Mesenchymal stem cell (in vitro differentiated cells and primary cell): Measurements from ENCODE around the gene ETFA.

ENCODE experiments used
- DNase-seq: peaks from one replicate; pipeline ENCODE4 v3.0.0-alpha.2; 2013
- H2AFZ ChIP-seq: one replicate; pipeline ENCODE4 v1.6.1; 2013; ENCODE audit warnings: low read depth, mild to moderate bottlenecking, control low read depth, inconsistent platforms, low read length, moderate library complexity
- H2AK5ac ChIP-seq: 2 replicates; pipeline ENCODE4 v1.6.1; 2013; ENCODE audit warnings: low read length, moderate library complexity, mild to moderate bottlenecking, inconsistent platforms; ENCODE audit not compliant: severe bottlenecking
- H2BK120ac ChIP-seq: one replicate; pipeline ENCODE4 v1.6.1; 2013; ENCODE audit warnings: low read depth, mild to moderate bottlenecking, inconsistent platforms, low read length, moderate library complexity
- H2BK12ac ChIP-seq, 2 experiments: one replicate each; pipeline ENCODE4 v1.6.1; 2013; ENCODE audit warnings: inconsistent platforms in 2 of 2, low read length in 2 of 2, mild to moderate bottlenecking in 2 of 2, moderate library complexity in 2 of 2, control low read depth in 1 of 2
- H2BK15ac ChIP-seq: one replicate; pipeline ENCODE4 v1.6.1; 2013; ENCODE audit warnings: mild to moderate bottlenecking, low read depth, inconsistent platforms; ENCODE audit not compliant: poor library complexity, severe bottlenecking
- H2BK5ac ChIP-seq: 2 replicates; pipeline ENCODE4 v1.6.1; 2013; ENCODE audit warnings: low read depth, mild to moderate bottlenecking, low read length, control low read depth, inconsistent platforms; ENCODE audit not compliant: poor library complexity, severe bottlenecking
- H3K14ac ChIP-seq, 2 experiments: one replicate each; pipeline ENCODE4 v1.6.1; 2013; ENCODE audit warnings: inconsistent platforms in 2 of 2, low read length in 2 of 2, control low read depth in 1 of 2, mild to moderate bottlenecking in 1 of 2, moderate library complexity in 1 of 2
- H3K18ac ChIP-seq, 2 experiments: one replicate each; pipeline ENCODE4 v1.6.1; 2013; ENCODE audit warnings: inconsistent platforms in 2 of 2, low read length in 2 of 2, control low read depth in 1 of 2, low read depth in 1 of 2, mild to moderate bottlenecking in 1 of 2
- H3K23ac ChIP-seq, 2 experiments: one replicate each; pipeline ENCODE4 v1.6.1; 2013; ENCODE audit warnings: inconsistent platforms in 2 of 2, low read length in 2 of 2, mild to moderate bottlenecking in 2 of 2, moderate library complexity in 2 of 2, control low read depth in 1 of 2
- H3K27ac ChIP-seq: 2 replicates; pipeline ENCODE4 v1.5.1; 2013; ENCODE audit warnings: mild to moderate bottlenecking, moderate library complexity, low read length, control low read depth, inconsistent platforms; ENCODE audit not compliant: poor library complexity, severe bottlenecking
- H3K27me3 ChIP-seq, 2 experiments: 2 replicates each; pipeline versions ENCODE4 v1.6.1 to v1.7.0; 2013; ENCODE audit warnings: low read length in 2 of 2, mild to moderate bottlenecking in 2 of 2, moderate library complexity in 2 of 2, control low read depth in 1 of 2, inconsistent platforms in 1 of 2; ENCODE audit not compliant: control insufficient read depth in 1 of 2, insufficient read depth in 1 of 2
- H3K36me3 ChIP-seq, 2 experiments: 2 replicates each; pipeline versions ENCODE4 v1.6.1 to v1.7.0; 2013; ENCODE audit warnings: low read length in 2 of 2, control low read depth in 1 of 2, inconsistent platforms in 1 of 2, low read depth in 1 of 2, mild to moderate bottlenecking in 1 of 2; ENCODE audit not compliant: insufficient read depth in 2 of 2, control insufficient read depth in 1 of 2
- H3K4ac ChIP-seq, 2 experiments: one replicate each; pipeline ENCODE4 v1.6.1; 2013; ENCODE audit warnings: inconsistent platforms in 2 of 2, low read length in 2 of 2, mild to moderate bottlenecking in 2 of 2, moderate library complexity in 2 of 2, control low read depth in 1 of 2, low read depth in 1 of 2
- H3K4me1 ChIP-seq: 2 replicates; pipeline ENCODE4 v1.6.1; 2013; ENCODE audit warnings: low read depth, low read length, control low read depth; ENCODE audit not compliant: control insufficient read depth, insufficient read depth
- H3K4me2 ChIP-seq: 2 replicates; pipeline ENCODE4 v1.6.1; 2013; ENCODE audit warnings: low read length, mild to moderate bottlenecking, inconsistent platforms; ENCODE audit not compliant: poor library complexity, severe bottlenecking
- H3K4me3 ChIP-seq, 2 experiments: 2 replicates each; pipeline versions ENCODE4 v1.5.1 to v1.7.0; 2013; ENCODE audit warnings: low read length in 2 of 2, mild to moderate bottlenecking in 2 of 2, control low read depth in 1 of 2, low read depth in 1 of 2; ENCODE audit not compliant: insufficient read depth in 1 of 2
- H3K79me1 ChIP-seq: replicated peaks from 2 replicates; pipeline ENCODE4 v1.6.1; 2013; ENCODE audit warnings: mild to moderate bottlenecking, control low read depth, low read length, inconsistent platforms; ENCODE audit not compliant: poor library complexity, severe bottlenecking
- H3K9ac ChIP-seq: 2 replicates; pipeline ENCODE4 v1.7.0; 2013; ENCODE audit warnings: mild to moderate bottlenecking, low read length, moderate library complexity
- H3K9me3 ChIP-seq: 2 replicates; pipeline ENCODE4 v1.7.0; 2013; ENCODE audit warnings: mild to moderate bottlenecking, low read length; ENCODE audit not compliant: control insufficient read depth
- H4K8ac ChIP-seq: one replicate; pipeline ENCODE4 v1.6.1; 2013; ENCODE audit warnings: inconsistent platforms, mild to moderate bottlenecking, low read length, moderate library complexity
- H4K91ac ChIP-seq: one replicate; pipeline ENCODE4 v1.6.1; 2013; ENCODE audit warnings: mild to moderate bottlenecking, low read length, inconsistent platforms
- WGBS: methylation state at CpG from one replicate; pipeline ENCODE4 v1.1.7; 2013; ENCODE audit warnings: mixed read lengths; 5-methylcytosine and 5-hydroxymethylcytosine counted together

The ETFA gene

GRCh38 chr15:76282465-76282864 is 28.8 kb downstream of the ETFA start:
- H3K4me3 ChIP-seq, result no peak overlapping the region
- H4K91ac ChIP-seq, result no peak overlapping the region
- H3K27ac ChIP-seq, result no peak overlapping the region
- H3K9me3 ChIP-seq, result no peaks in the 10 kb centered on the region
- no peak overlapping the region for H3K14ac ChIP-seq
- H3K36me3 ChIP-seq, result peaks cover 18 to 90% of the 10 kb centered on the region in 2 experiments
- no peak overlapping the region for H4K8ac ChIP-seq
- no peak overlapping the region for H3K23ac ChIP-seq
- WGBS, result 100% methylated on average over 2 of the region's 3 CpGs
- H3K4ac ChIP-seq, result no peak overlapping the region
- H3K9ac ChIP-seq, result no peak overlapping the region
- DNase-seq, result no peak
- no peaks in the 10 kb centered on the region for H3K27me3 ChIP-seq
- peaks cover 6% of the 10 kb centered on the region for H3K79me1 ChIP-seq
- no peak overlapping the region for H3K18ac ChIP-seq
- no peak overlapping the region for H3K4me2 ChIP-seq
- no peak overlapping the region for H2BK12ac ChIP-seq
- H2BK15ac ChIP-seq, result no peak overlapping the region
- H2AFZ ChIP-seq, result no peak overlapping the region
- H2BK5ac ChIP-seq, result no peak overlapping the region
- H2BK120ac ChIP-seq, result no peak overlapping the region
- no peak overlapping the region for H2AK5ac ChIP-seq
- no peaks in the 10 kb centered on the region for H3K4me1 ChIP-seq

- no peak overlapping the region for H2BK120ac ChIP-seq
- no peak overlapping the region for H3K4me2 ChIP-seq
- H2BK5ac ChIP-seq, result no peak overlapping the region
- peaks cover 4% of the 10 kb centered on the region for H3K79me1 ChIP-seq
- no peak overlapping the region for H3K4me3 ChIP-seq
- H4K8ac ChIP-seq, result no peak overlapping the region
- no peak overlapping the region for H2AFZ ChIP-seq
- no peak overlapping the region for H2BK15ac ChIP-seq
- H3K23ac ChIP-seq, result no peak overlapping the region
- no peak overlapping the region for H4K91ac ChIP-seq
- H3K27ac ChIP-seq, result no peak overlapping the region
- H3K14ac ChIP-seq, result no peak overlapping the region
- H3K36me3 ChIP-seq, result peaks cover 12 to 92% of the 10 kb centered on the region in 2 experiments
- no peak overlapping the region for H3K18ac ChIP-seq
- WGBS, result no CpG with 5 or more reads among the region's 1 CpG
- H3K27me3 ChIP-seq, result no peaks in the 10 kb centered on the region
- H3K9me3 ChIP-seq, result no peaks in the 10 kb centered on the region
- H3K4ac ChIP-seq, result no peak overlapping the region
- no peaks in the 10 kb centered on the region for H3K4me1 ChIP-seq
- no peak overlapping the region for H3K9ac ChIP-seq
- no peak overlapping the region for H2AK5ac ChIP-seq
- DNase-seq, result no peak
- H2BK12ac ChIP-seq, result no peak overlapping the region
These were observed 32.6 kb downstream of the ETFA start for GRCh38 chr15:76278651-76279050.

- H3K9me3 ChIP-seq, result peaks cover 3% of the 10 kb centered on the region
- H2BK12ac ChIP-seq, result no peak overlapping the region
- DNase-seq, result no peak
- no peak overlapping the region for H3K4me2 ChIP-seq
- H3K36me3 ChIP-seq, result peaks cover 7 to 88% of the 10 kb centered on the region in 2 experiments
- H2AK5ac ChIP-seq, result no peak overlapping the region
- H3K4ac ChIP-seq, result no peak overlapping the region
- H3K27ac ChIP-seq, result no peak overlapping the region
- no peak overlapping the region for H4K91ac ChIP-seq
- H2AFZ ChIP-seq, result no peak overlapping the region
- H2BK15ac ChIP-seq, result no peak overlapping the region
- H2BK120ac ChIP-seq, result no peak overlapping the region
- H3K4me3 ChIP-seq, result no peak overlapping the region
- H2BK5ac ChIP-seq, result no peak overlapping the region
- WGBS, result 68% methylated on average over 1 of the region's 1 CpG
- H4K8ac ChIP-seq, result no peak overlapping the region
- no peak overlapping the region for H3K9ac ChIP-seq
- H3K4me1 ChIP-seq, result no peaks in the 10 kb centered on the region
- H3K27me3 ChIP-seq, result no peaks in the 10 kb centered on the region
- H3K18ac ChIP-seq, result no peak overlapping the region
- peaks cover 2% of the 10 kb centered on the region for H3K79me1 ChIP-seq
- no peak overlapping the region for H3K14ac ChIP-seq
- H3K23ac ChIP-seq, result no peak overlapping the region
These were observed 36.4 kb downstream of the ETFA start for GRCh38 chr15:76274821-76275220.

GRCh38 chr15:76274226-76274625 is 37.0 kb downstream of the ETFA start:
- H2AFZ ChIP-seq, result no peak overlapping the region
- no peak overlapping the region for H3K23ac ChIP-seq

More at GRCh38 chr15:76274226-76274625, 37.0 kb downstream of the ETFA start:
- Histone ChIP-seq H2BK120ac (no peak overlapping the region), H3K14ac (no peak overlapping the region), H3K18ac (no peak overlapping the region), H3K4ac (no peak overlapping the region), H3K36me3 (peaks cover 7 to 87% of the 10 kb centered on the region in 2 experiments), H3K27me3 (no peaks in the 10 kb centered on the region), H3K27ac (no peak overlapping the region), H4K91ac (no peak overlapping the region), H4K8ac (no peak overlapping the region), H3K9me3 (peaks cover 4% of the 10 kb centered on the region), H3K4me3 (no peak overlapping the region), H3K9ac (no peak overlapping the region), H2BK15ac (no peak overlapping the region), H3K4me1 (no peaks in the 10 kb centered on the region), H2BK5ac (no peak overlapping the region), H3K4me2 (no peak overlapping the region), H2BK12ac (no peak overlapping the region), H3K79me1 (peaks cover 2% of the 10 kb centered on the region), H2AK5ac (no peak overlapping the region)
- 100% methylated on average over 1 of the region's 2 CpGs for WGBS
- no peak for DNase-seq
